Measurements from ENCODE around the gene LIMA1. TPM values are rescaled to one million over a fixed set of nuclear protein-coding genes. Genes with fewer than 3 reads are reported as not detected.
A peak's percentile ranks its signal among the peaks of the same experiment; 100 is the strongest.

LIMA1 gene
- total and polyA plus RNA-seq, 4 donors = 35.9 to 177 (median 140) TPM

DNA sequence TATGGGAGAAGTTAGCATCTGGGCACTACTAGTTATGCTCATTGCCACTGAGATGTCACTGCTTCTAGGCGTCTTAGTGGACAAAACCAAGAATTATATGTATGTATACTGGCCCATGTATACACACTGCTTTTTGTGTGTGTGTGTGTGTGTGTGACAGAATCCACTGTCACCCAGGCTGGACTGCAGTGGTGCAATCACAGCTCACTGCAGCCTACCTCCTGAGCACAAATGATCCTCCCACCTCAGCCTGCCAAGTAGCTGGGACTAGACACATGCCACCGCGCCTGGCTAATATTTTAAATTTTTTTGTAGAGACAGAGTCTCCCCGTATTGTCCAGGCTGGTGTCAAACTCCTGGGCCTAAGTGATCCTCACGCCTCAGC lies 25.2 kb downstream of the LIMA1 start:
- H3K4me1 ChIP-seq (ENCODE audit: control insufficient read depth in 1 of 2, insufficient read depth in 2 of 2, low read length in 2 of 2) = peaks cover 0 to 4% of the 10 kb centered on the region in 2 donors
- 38 to 39% methylated on average over 5 of the region's 5 CpGs for WGBS, 2 donors

DNA sequence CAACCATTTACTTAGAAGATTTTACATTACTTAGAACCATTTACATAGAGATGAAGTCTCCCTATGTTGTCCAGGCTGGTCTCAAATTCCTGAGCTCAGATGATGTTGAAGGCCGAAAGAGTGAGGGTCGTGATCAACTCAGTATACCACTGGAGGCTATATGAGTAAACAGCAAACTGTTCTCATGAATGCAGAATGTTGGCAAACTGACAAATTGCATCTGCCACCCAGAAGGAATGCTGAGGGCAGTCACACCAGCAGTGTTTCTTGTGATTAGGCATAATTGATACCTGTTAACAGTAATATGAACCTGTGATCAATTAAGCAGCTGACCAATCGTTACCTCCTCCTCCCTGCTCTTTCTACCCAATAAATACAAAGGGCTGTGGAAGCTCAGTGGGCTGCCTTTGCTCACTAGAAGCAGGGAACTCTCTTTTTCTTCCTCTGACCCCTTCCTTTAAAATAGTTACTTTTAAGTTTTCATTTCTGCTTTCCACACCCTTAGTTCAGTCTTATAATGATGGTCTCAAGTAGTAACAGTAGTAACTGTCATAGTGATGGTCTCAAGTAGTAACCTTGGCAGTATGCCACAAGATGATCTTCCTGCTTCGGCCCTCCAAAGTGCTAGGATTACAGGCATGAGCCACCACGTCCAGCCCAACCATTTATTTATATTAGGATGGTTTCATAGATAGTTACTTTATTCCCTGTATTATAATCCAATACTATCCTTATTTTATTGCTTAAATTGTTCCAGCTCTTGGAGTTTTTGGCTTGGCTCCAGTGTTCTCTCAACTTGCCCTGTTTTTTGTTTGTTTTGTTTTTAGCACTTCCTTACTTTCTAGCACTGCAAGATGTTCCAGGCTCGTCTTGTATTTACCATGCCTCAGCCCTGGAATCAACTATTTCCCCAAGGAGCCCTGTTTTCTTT lies 25.8 kb downstream of the LIMA1 start:
- peak overlapping the region in 1 of 2 donors; percentile 48 for H3K27ac ChIP-seq (ENCODE audit: low read depth in 1 of 2, low read length in 2 of 2)
- H3K36me3 ChIP-seq (ENCODE audit: control insufficient read depth in 1 of 2, insufficient read depth in 2 of 2, low read length in 1 of 2) = no peaks in the 10 kb centered on the region
- peaks cover 0 to 4% of the 10 kb centered on the region in 2 donors for H3K4me1 ChIP-seq (ENCODE audit: control insufficient read depth in 1 of 2, insufficient read depth in 2 of 2, low read length in 2 of 2)
- H3K27me3 ChIP-seq (ENCODE audit: control insufficient read depth in 1 of 2, insufficient read depth in 2 of 2, low read length in 1 of 2) = no peaks in the 10 kb centered on the region
- DNase-seq (no peak), ATAC-seq (ENCODE audit: low FRiP score) (peak; percentile 64)
- WGBS, 2 donors = 44 to 47% methylated on average over 6 of the region's 6 CpGs
- no peaks in the 10 kb centered on the region for H3K9me3 ChIP-seq (ENCODE audit: control insufficient read depth, low read length)
- no peak overlapping the region for H3K4me3 ChIP-seq (ENCODE audit: low read length in 2 of 2)
- intact Hi-C loops (cut with DNase I) = no loop called here

More for the DNA sequence above, 25.2 kb downstream of the LIMA1 start:
- H3K27ac ChIP-seq (ENCODE audit: low read depth in 1 of 2, low read length in 2 of 2) = peak overlapping the region in 1 of 2 donors; percentile 48
- H3K9me3 ChIP-seq (ENCODE audit: control insufficient read depth, low read length) = no peaks in the 10 kb centered on the region
- ATAC-seq (ENCODE audit: low FRiP score) (peak; percentile 48), DNase-seq (no peak)
- H3K36me3 ChIP-seq (ENCODE audit: control insufficient read depth in 1 of 2, insufficient read depth in 2 of 2, low read length in 1 of 2) = no peaks in the 10 kb centered on the region
- intact Hi-C loops (cut with DNase I) = no loop called here
- H3K4me3 ChIP-seq (ENCODE audit: low read length in 2 of 2) = no peak overlapping the region
- H3K27me3 ChIP-seq (ENCODE audit: control insufficient read depth in 1 of 2, insufficient read depth in 2 of 2, low read length in 1 of 2) = no peaks in the 10 kb centered on the region

DNA sequence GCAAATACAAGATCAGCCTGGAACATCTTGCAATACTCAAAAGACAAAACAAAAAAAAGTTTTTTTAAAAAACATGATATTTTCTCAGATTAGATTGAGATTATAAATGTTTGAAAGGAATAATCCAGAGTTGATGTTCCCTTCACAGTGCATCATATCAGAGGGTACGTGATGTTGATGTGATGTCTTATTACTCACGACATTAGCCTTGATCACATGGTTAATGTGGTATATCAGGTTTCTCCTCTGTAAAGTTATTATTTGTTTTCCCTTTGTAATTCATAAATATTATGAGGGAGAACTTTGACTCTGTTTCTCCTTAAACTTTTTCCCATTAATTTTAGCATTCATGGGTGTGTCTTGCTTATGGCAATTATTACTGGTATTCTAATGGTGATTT lies 26.6 kb downstream of the LIMA1 start:
- WGBS, 2 donors = 98 to 100% methylated on average over 2 of the region's 2 CpGs
- intact Hi-C loops (cut with DNase I) = no loop called here
- DNase-seq (no peak), ATAC-seq (ENCODE audit: low FRiP score) (no peak)
- Histone ChIP-seq H3K4me3 (ENCODE audit: low read length in 2 of 2) (no peak overlapping the region), H3K27me3 (ENCODE audit: control insufficient read depth in 1 of 2, insufficient read depth in 2 of 2, low read length in 1 of 2) (no peaks in the 10 kb centered on the region), H3K4me1 (ENCODE audit: control insufficient read depth in 1 of 2, insufficient read depth in 2 of 2, low read length in 2 of 2) (peaks cover 0 to 4% of the 10 kb centered on the region in 2 donors), H3K36me3 (ENCODE audit: control insufficient read depth in 1 of 2, insufficient read depth in 2 of 2, low read length in 1 of 2) (no peaks in the 10 kb centered on the region), H3K27ac (ENCODE audit: low read depth in 1 of 2, low read length in 2 of 2) (no peak overlapping the region), H3K9me3 (ENCODE audit: control insufficient read depth, low read length) (no peaks in the 10 kb centered on the region)

DNA sequence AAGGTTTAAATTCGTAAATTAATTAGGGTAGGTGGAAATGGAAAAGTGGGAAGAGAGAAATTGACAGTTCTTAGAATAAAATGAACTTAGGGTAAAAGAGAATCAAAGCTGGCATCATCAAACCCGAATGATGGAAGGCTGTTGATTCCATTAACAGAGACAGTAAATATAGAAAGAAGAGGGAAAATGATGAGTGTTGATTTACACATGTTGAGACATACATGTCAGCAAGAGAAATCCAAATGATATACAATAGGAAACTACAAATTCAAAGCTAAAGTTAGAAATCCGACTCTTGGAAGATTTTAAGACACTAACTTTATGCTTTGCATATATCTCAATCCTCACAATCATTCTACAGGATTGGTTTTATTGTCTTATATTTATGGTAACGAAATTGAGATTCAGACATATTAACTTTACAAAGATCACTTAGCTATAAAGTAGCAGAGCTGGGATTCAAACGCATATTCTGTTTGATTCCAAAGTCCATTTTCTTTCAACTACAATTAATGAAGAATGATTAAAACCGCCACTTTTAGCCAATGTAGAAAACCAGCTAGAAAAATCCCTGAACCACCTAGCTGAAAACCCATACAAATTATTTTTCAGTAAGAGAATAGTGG lies 30.2 kb downstream of the LIMA1 start:
- no peaks in the 10 kb centered on the region for H3K9me3 ChIP-seq (ENCODE audit: control insufficient read depth, low read length)
- intact Hi-C loops (cut with DNase I) = no loop called here
- H3K36me3 ChIP-seq (ENCODE audit: control insufficient read depth in 1 of 2, insufficient read depth in 2 of 2, low read length in 1 of 2) = no peaks in the 10 kb centered on the region
- no peak for DNase-seq
- no peaks in the 10 kb centered on the region for H3K27me3 ChIP-seq (ENCODE audit: control insufficient read depth in 1 of 2, insufficient read depth in 2 of 2, low read length in 1 of 2)
- H3K4me1 ChIP-seq (ENCODE audit: control insufficient read depth in 1 of 2, insufficient read depth in 2 of 2, low read length in 2 of 2) = peaks cover 4 to 9% of the 10 kb centered on the region in 2 donors
- H3K4me3 ChIP-seq (ENCODE audit: low read length in 2 of 2) = no peak overlapping the region
- no peak overlapping the region for H3K27ac ChIP-seq (ENCODE audit: low read depth in 1 of 2, low read length in 2 of 2)
- ATAC-seq (ENCODE audit: low FRiP score) = no peak
- 92% methylated on average over 6 of the region's 6 CpGs for WGBS, 2 donors

DNA sequence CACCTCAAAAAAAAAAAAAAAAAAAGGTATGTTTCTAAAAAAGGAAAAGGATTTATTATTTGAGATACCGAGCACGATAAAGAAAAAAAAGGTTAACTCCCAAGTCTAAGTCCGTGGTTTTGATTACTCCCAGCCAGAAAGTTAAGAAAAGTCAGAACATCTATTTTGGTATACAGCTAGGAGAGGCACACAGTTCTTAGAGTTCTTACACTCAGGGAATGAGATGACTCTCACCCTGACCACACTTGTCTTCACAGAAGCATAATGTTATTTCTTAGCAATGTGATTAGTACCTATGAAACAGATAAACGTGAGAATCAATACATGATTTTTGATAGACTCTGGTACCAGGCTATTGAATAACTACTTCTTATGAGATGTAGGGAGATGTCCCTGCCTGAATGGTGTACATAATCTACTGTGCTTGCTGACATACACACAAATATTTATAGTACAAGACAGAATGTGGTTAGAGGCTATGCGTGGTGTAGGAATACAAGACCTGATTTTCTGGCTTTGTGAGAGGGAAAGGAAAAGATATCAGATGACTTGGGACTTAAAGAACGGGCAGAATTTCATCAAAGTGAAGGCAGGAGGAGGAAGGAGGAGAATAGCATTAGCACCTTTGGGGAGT lies 31.6 kb downstream of the LIMA1 start:
- no peak for ATAC-seq (ENCODE audit: low FRiP score)
- H3K27me3 ChIP-seq (ENCODE audit: control insufficient read depth in 1 of 2, insufficient read depth in 2 of 2, low read length in 1 of 2) = no peaks in the 10 kb centered on the region
- no peak overlapping the region for H3K27ac ChIP-seq (ENCODE audit: low read depth in 1 of 2, low read length in 2 of 2)
- 30 to 32% methylated on average over 6 of the region's 6 CpGs for WGBS, 2 donors
- H3K4me1 ChIP-seq (ENCODE audit: control insufficient read depth in 1 of 2, insufficient read depth in 2 of 2, low read length in 2 of 2) = peaks cover 4 to 11% of the 10 kb centered on the region in 2 donors
- H3K4me3 ChIP-seq (ENCODE audit: low read length in 2 of 2) = no peak overlapping the region
- intact Hi-C loops (cut with DNase I) = no loop called here
- DNase-seq = no peak
- no peaks in the 10 kb centered on the region for H3K36me3 ChIP-seq (ENCODE audit: control insufficient read depth in 1 of 2, insufficient read depth in 2 of 2, low read length in 1 of 2)
- no peaks in the 10 kb centered on the region for H3K9me3 ChIP-seq (ENCODE audit: control insufficient read depth, low read length)

DNA sequence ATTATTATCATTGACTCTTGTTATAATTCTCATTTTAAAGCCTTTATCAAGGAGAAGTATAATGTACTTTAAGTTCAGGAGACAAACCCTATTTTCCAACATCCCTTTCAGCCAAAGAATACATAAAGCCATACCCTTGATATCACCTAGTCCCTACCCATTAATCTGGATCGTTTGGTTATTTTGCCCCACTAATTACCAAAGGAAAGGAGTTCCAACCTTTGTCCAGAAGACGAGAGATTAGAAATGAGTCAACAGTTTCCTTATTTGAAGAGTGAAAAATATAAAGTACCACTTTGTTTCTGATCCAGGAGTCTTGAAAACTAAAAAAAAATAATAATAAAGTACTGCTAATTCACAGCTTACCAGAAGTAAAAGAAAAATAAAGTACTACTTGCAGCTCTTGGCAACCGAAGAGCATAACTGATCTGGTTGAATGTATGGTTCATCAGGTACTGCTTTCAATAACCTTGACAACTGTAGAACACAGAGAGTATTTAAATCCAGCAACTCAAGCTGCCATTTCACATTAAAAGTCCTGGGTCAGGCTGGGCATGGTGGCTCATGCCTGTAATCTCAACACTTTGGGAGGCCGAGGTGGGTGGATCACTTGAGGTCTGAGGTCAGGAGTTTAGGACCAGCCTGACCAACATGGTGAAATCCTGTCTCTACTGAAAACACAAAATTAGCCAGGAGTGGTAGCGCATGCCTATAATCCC lies 33.7 kb downstream of the LIMA1 start:
- no peak overlapping the region for H3K4me3 ChIP-seq (ENCODE audit: low read length in 2 of 2)
- no peak for ATAC-seq (ENCODE audit: low FRiP score)
- intact Hi-C loops (cut with DNase I) = loop anchor here (2.0 to 5.0 kb wide), 2 partner anchors 33 to 59 kb away; partner anchors contain the start of gene LIMA1 (in 1 of the 2)
- H3K4me1 ChIP-seq (ENCODE audit: control insufficient read depth in 1 of 2, insufficient read depth in 2 of 2, low read length in 2 of 2) = peaks cover 10% of the 10 kb centered on the region in 2 donors
- no peaks in the 10 kb centered on the region for H3K36me3 ChIP-seq (ENCODE audit: control insufficient read depth in 1 of 2, insufficient read depth in 2 of 2, low read length in 1 of 2)
- no peaks in the 10 kb centered on the region for H3K9me3 ChIP-seq (ENCODE audit: control insufficient read depth, low read length)
- no peaks in the 10 kb centered on the region for H3K27me3 ChIP-seq (ENCODE audit: control insufficient read depth in 1 of 2, insufficient read depth in 2 of 2, low read length in 1 of 2)
- no peak overlapping the region for H3K27ac ChIP-seq (ENCODE audit: low read depth in 1 of 2, low read length in 2 of 2)
- DNase-seq = no peak
- 36 to 39% methylated on average over 5 of the region's 5 CpGs for WGBS, 2 donors

DNA sequence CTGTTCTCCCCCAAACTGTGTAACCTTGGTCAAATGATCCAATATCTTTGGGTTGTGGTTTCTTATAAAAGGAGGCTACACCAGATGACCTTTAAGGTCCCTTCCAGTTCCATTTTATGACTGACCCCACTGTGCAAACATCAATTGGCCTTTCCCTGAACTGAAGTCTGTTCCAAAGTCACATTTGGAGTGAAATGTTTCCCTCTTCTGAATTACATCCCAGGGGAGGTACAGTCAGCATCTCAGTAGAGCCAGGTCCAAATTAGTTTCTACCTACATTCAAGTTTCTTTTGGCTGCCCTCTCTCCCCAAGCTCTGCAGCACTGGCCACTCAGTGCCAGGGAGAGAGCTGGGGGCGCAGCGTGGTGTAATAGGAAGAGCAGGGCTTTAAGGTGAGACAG lies 34.4 kb downstream of the LIMA1 start:
- Histone ChIP-seq H3K4me3 (ENCODE audit: low read length in 2 of 2) (no peak overlapping the region), H3K27me3 (ENCODE audit: control insufficient read depth in 1 of 2, insufficient read depth in 2 of 2, low read length in 1 of 2) (no peaks in the 10 kb centered on the region), H3K4me1 (ENCODE audit: control insufficient read depth in 1 of 2, insufficient read depth in 2 of 2, low read length in 2 of 2) (peaks cover 7 to 10% of the 10 kb centered on the region in 2 donors), H3K36me3 (ENCODE audit: control insufficient read depth in 1 of 2, insufficient read depth in 2 of 2, low read length in 1 of 2) (no peaks in the 10 kb centered on the region), H3K27ac (ENCODE audit: low read depth in 1 of 2, low read length in 2 of 2) (peak overlapping the region; percentile 76 to 84), H3K9me3 (ENCODE audit: control insufficient read depth, low read length) (no peaks in the 10 kb centered on the region)
- ATAC-seq (ENCODE audit: low FRiP score) = peak; percentile 10
- intact Hi-C loops (cut with DNase I) = loop anchor here (2.0 to 5.0 kb wide), 2 partner anchors 33 to 58 kb away; partner anchors contain the start of gene LIMA1 (in 1 of the 2)
- DNase-seq = no peak
- WGBS, 2 donors = 4 to 6% methylated on average over 2 of the region's 2 CpGs

DNA sequence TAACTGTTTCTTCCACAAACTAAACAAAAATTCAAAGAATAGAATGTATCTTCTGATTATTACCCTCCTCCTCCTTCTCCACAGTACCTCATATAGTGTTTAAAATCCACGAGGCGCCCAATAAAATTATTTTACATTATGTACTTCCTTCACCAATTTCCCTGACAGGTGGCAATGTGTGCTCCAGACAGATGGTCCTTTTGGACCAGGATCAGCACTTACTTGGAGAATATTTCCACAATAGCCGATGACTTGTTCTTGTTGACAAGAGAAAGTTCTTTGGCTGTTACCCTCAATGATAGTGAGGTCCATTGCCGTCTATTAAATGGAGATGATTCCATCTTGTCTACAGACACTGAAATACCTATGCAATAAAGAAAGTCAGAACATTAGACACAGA lies 34.9 kb downstream of the LIMA1 start:
- no peaks in the 10 kb centered on the region for H3K27me3 ChIP-seq (ENCODE audit: control insufficient read depth in 1 of 2, insufficient read depth in 2 of 2, low read length in 1 of 2)
- whole genome bisulfite sequencing, 2 donors = 65 to 66% methylated on average over 4 of the region's 4 CpGs
- no peak overlapping the region for H3K4me3 ChIP-seq (ENCODE audit: low read length in 2 of 2)
- peak overlapping the region; percentile 76 to 84 for H3K27ac ChIP-seq (ENCODE audit: low read depth in 1 of 2, low read length in 2 of 2)
- peaks cover 7 to 10% of the 10 kb centered on the region in 2 donors for H3K4me1 ChIP-seq (ENCODE audit: control insufficient read depth in 1 of 2, insufficient read depth in 2 of 2, low read length in 2 of 2)
- H3K36me3 ChIP-seq (ENCODE audit: control insufficient read depth in 1 of 2, insufficient read depth in 2 of 2, low read length in 1 of 2) = no peaks in the 10 kb centered on the region
- no peaks in the 10 kb centered on the region for H3K9me3 ChIP-seq (ENCODE audit: control insufficient read depth, low read length)
- DNase-seq (no peak), ATAC-seq (ENCODE audit: low FRiP score) (no peak)
- intact Hi-C loops (cut with DNase I) = loop anchor here (2.0 to 5.0 kb wide), 2 partner anchors 34 to 58 kb away; partner anchors contain the start of gene LIMA1 (in 1 of the 2)
